Measurements from ENCODE around the gene TBC1D14.
A peak's percentile ranks its signal among the peaks of the same experiment; 100 is the strongest.

The TBC1D14 gene

DNA sequence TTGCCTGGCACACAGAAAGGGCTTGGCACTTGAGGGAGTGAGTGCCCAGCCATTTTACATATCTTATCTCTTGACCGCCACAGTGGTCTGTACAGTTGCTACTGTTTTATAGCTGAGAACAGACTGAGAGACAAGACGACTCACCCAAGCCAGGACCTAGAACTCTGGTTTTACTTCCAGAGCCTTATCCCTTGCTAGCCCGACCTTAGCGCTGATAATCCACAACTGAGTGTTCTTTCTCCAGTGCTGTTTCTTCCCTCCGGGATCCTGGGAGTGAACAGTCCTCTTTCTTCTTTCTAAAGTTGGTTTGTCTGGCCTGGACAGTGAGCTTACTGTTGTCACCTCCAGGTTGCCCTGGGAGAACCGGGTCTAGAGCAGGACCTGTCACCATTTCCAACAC, 81.0 kb downstream of the TBC1D14 start:
- in situ Hi-C loops (cut with HindIII; ENCODE audit: low pct_ligation_motif_present, low sequenced_read_pairs): no loop called here
- TF ChIP-seq, protein P1, sequence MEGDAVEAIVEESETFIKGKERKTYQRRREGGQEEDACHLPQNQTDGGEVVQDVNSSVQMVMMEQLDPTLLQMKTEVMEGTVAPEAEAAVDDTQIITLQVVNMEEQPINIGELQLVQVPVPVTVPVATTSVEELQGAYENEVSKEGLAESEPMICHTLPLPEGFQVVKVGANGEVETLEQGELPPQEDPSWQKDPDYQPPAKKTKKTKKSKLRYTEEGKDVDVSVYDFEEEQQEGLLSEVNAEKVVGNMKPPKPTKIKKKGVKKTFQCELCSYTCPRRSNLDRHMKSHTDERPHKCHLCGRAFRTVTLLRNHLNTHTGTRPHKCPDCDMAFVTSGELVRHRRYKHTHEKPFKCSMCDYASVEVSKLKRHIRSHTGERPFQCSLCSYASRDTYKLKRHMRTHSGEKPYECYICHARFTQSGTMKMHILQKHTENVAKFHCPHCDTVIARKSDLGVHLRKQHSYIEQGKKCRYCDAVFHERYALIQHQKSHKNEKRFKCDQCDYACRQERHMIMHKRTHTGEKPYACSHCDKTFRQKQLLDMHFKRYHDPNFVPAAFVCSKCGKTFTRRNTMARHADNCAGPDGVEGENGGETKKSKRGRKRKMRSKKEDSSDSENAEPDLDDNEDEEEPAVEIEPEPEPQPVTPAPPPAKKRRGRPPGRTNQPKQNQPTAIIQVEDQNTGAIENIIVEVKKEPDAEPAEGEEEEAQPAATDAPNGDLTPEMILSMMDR (IDR thresholded peaks at IDR 0.05; ENCODE audit: low read depth, low read length, missing control alignments): no peak
- H3K27ac ChIP-seq: no peak overlapping the region
- peaks cover 3% of the 10 kb centered on the region for H3K36me3 ChIP-seq (replicated peaks)
- H3K27me3 ChIP-seq (replicated peaks): no peaks in the 10 kb centered on the region
- H3K4me3 ChIP-seq (ENCODE audit: low read depth, low read length): no peak overlapping the region
- no peak for DNase-seq

DNA sequence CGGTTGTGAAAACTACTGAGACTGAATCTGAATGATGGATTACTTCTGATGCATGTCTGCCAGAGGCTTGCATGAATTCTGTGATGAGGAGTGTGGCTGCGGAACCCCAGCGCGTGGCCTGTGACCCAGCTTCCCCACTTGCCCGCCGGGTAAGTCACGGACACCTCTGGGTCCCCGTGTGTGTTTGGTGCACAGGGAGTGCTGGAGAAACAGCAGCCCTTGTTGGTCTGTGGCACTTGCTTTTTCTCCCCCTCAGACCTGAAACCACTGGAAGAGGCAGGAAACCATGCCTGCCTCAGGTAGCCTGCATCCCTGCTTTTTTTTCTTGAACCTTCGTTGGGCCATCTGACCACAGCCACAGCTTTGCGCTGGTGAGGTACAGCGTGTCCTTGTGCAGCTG, 81.6 kb downstream of the TBC1D14 start:
- Histone ChIP-seq H3K4me3 (ENCODE audit: low read depth, low read length) (no peak overlapping the region), H3K27me3 (replicated peaks) (no peaks in the 10 kb centered on the region), H3K27ac (peak overlapping the region; percentile 3), H3K36me3 (replicated peaks) (peaks cover 3% of the 10 kb centered on the region)
- DNase-seq: no peak
- in situ Hi-C loops (cut with HindIII; ENCODE audit: low pct_ligation_motif_present, low sequenced_read_pairs): no loop called here
- TF ChIP-seq, protein P1 (IDR thresholded peaks at IDR 0.05; ENCODE audit: low read depth, low read length, missing control alignments): no peak

DNA sequence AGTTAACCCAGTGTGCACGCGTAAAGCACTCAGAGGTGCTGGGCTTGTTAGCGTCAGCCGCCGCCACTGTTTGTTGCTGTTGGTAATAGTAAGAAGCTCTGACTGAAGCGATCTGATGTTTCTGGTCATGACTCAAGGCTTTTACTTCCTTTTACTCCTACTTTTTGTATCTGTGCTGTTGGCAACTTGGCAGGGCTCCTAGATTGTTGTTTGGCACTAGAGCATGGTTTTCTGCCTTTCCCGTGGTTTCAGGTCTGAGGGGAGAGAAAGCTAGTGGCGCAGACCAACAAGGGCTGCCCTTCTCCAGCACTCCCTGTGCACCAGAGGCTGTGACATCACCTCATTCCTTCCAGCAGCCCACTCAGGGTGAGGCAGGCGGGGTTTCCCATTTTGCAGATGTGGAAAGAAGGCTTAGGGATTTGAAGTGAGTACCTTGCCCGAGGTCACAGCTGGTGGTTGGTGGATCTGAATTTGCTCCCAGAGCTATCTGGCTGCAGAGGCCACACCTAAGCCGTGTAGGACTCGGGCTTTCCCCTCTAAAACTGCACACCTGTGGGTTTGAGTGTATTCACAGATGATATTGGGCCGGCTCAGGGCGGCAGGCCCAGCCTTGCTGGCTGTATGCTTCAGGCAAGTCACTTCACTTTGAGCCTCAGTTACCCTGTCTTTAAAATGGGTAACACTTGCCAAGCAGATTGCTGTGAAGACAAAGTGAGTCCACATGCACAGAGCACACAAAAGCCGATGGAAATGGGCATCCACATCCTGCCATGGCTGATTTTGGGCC, 82.3 kb downstream of the TBC1D14 start:
- peak; percentile 73 for DNase-seq
- H3K27ac ChIP-seq: peak overlapping the region; percentile 3
- TF ChIP-seq, protein P1 (IDR thresholded peaks at IDR 0.05; ENCODE audit: low read depth, low read length, missing control alignments): no peak
- in situ Hi-C loops (cut with HindIII; ENCODE audit: low pct_ligation_motif_present, low sequenced_read_pairs): no loop called here
- H3K36me3 ChIP-seq (replicated peaks): peaks cover 4% of the 10 kb centered on the region
- H3K4me3 ChIP-seq (ENCODE audit: low read depth, low read length): no peak overlapping the region
- no peaks in the 10 kb centered on the region for H3K27me3 ChIP-seq (replicated peaks)

DNA sequence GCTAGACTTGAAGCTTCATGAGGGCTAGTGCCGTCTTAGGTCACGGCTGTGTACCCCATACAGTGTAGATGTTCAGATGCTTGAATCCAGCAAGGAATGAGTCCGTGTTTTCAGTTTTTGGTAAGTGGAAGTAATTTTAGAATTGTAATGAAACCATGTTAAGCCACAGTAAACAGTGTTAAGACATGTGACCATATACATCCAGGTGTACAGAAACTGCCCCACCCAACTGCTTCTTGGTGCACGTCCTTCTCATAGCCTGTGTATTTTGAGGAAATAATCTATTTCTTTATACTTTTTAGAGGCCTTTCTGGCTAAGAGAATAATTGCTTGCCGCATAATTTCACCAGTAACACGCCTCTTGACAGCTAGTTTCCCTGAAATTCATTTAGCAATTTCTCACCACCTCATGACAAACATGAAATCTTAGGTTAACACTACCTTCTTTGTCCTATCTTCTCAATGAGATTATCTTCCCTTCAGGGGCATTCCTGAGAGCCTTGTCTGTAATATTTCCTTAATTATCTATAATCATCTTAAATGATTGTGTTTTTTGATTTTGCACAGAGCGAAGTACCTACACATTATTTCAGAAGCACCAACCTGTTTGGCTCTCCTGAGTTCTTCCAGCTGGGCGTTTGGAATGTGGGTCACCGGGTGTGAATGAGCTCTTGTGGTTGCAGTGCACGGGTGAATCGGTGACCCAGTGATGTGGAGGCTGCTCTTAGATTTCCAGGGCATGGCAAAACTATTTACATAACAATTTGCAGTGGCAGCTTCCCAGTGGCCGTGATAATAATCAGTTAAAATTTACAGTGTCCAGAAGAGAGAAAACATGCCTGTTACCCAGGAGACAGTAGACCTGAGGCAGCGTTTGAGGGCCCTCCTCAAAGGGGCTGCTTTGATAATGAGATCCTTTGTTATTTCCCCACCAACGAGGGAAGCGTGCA, 83.4 kb downstream of the TBC1D14 start:
- TF ChIP-seq, protein P1 (IDR thresholded peaks at IDR 0.05; ENCODE audit: low read depth, low read length, missing control alignments): no peak
- Histone ChIP-seq H3K4me3 (ENCODE audit: low read depth, low read length) (no peak overlapping the region), H3K27ac (no peak overlapping the region), H3K27me3 (replicated peaks) (no peaks in the 10 kb centered on the region), H3K36me3 (replicated peaks) (peaks cover 11% of the 10 kb centered on the region)
- no peak for DNase-seq
- in situ Hi-C loops (cut with HindIII; ENCODE audit: low pct_ligation_motif_present, low sequenced_read_pairs): no loop called here

DNA sequence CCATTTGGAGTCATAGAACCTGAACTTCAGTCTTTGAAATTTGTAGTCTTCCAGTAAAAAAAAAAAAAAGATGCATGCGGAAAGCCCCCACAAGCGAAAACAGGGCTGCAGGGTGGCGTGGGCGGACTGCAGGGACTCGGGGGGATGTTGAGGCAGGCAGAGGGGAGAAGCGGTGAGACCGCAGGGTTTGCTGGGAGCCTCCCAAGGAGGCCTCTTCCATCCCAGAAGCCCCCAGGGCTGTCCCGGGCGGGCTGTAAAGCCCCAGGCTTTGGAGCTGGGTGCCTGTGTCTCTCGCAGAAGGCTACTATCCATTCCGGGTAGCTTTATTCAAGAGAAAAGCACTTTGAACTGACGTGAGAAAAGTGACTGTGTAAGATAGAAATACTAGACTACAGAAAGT, 86.9 kb downstream of the TBC1D14 start:
- Histone ChIP-seq H3K36me3 (replicated peaks) (peaks cover 34% of the 10 kb centered on the region), H3K27ac (no peak overlapping the region), H3K4me3 (ENCODE audit: low read depth, low read length) (no peak overlapping the region), H3K27me3 (replicated peaks) (no peaks in the 10 kb centered on the region)
- in situ Hi-C loops (cut with HindIII; ENCODE audit: low pct_ligation_motif_present, low sequenced_read_pairs): no loop called here
- TF ChIP-seq, protein P1 (IDR thresholded peaks at IDR 0.05; ENCODE audit: low read depth, low read length, missing control alignments): no peak
- no peak for DNase-seq
